Ishikawa (cell line): ENCODE measurements around the gene TMEM51.

Experiments used
- CEBPB ChIP-seq: IDR thresholded peaks from 2 replicates; pipeline ENCODE4 v1.6.1; 2012
- CREB1 ChIP-seq: IDR thresholded peaks from 2 replicates; pipeline ENCODE4 v1.6.1; 2012; ENCODE audit warnings: low read depth
- EGR1 ChIP-seq: IDR thresholded peaks from 2 replicates; pipeline ENCODE4 v1.6.1; 2012
- EP300 ChIP-seq: IDR thresholded peaks from 2 replicates; pipeline ENCODE4 v1.6.1; 2012; ENCODE audit warnings: borderline replicate concordance
- FOXM1 ChIP-seq: IDR thresholded peaks from 2 replicates; pipeline ENCODE4 v1.6.1; 2012; ENCODE audit warnings: low read depth, borderline replicate concordance
- NFIC ChIP-seq: IDR thresholded peaks from 2 replicates; pipeline ENCODE4 v1.6.1; 2012
- RAD21 ChIP-seq: IDR thresholded peaks from 2 replicates; pipeline ENCODE4 v1.6.1; 2012; ENCODE audit warnings: low read depth
- REST ChIP-seq: IDR thresholded peaks from 2 replicates; pipeline ENCODE4 v1.6.1; 2012; ENCODE audit warnings: low read depth, mild to moderate bottlenecking
- TAF1 ChIP-seq: IDR thresholded peaks from 2 replicates; pipeline ENCODE4 v1.6.1; 2012; ENCODE audit warnings: low read depth, mild to moderate bottlenecking
- TCF12 ChIP-seq: IDR thresholded peaks from 2 replicates; pipeline ENCODE4 v1.6.1; 2012; ENCODE audit warnings: low read depth
- TEAD4 ChIP-seq: IDR thresholded peaks from 2 replicates; pipeline ENCODE4 v1.6.1; 2012
- YY1 ChIP-seq: IDR thresholded peaks from 2 replicates; pipeline ENCODE4 v1.6.1; 2012; ENCODE audit warnings: low read depth
- ZBTB7A ChIP-seq: IDR thresholded peaks from 2 replicates; pipeline ENCODE4 v1.6.1; 2012; ENCODE audit warnings: low read depth
- TF ChIP-seq, protein P1 (sequence below): IDR thresholded peaks from 2 replicates; pipeline ENCODE4 v1.6.1; 2012
- TF ChIP-seq, protein P2 (sequence below): IDR thresholded peaks from 2 replicates; pipeline ENCODE4 v1.6.1; 2012

The TMEM51 gene

GRCh38 chr1:15260418-15261154, 107.0 kb downstream of the TMEM51 start:
- TF ChIP-seq, protein P1, sequence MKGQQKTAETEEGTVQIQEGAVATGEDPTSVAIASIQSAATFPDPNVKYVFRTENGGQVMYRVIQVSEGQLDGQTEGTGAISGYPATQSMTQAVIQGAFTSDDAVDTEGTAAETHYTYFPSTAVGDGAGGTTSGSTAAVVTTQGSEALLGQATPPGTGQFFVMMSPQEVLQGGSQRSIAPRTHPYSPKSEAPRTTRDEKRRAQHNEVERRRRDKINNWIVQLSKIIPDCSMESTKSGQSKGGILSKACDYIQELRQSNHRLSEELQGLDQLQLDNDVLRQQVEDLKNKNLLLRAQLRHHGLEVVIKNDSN, result no peak
- no peak for TF ChIP-seq FOXM1
- TF ChIP-seq CREB1, result no peak
- no peak for TF ChIP-seq CEBPB
- TF ChIP-seq TEAD4, result no peak
- no peak for TF ChIP-seq NFIC

DNA sequence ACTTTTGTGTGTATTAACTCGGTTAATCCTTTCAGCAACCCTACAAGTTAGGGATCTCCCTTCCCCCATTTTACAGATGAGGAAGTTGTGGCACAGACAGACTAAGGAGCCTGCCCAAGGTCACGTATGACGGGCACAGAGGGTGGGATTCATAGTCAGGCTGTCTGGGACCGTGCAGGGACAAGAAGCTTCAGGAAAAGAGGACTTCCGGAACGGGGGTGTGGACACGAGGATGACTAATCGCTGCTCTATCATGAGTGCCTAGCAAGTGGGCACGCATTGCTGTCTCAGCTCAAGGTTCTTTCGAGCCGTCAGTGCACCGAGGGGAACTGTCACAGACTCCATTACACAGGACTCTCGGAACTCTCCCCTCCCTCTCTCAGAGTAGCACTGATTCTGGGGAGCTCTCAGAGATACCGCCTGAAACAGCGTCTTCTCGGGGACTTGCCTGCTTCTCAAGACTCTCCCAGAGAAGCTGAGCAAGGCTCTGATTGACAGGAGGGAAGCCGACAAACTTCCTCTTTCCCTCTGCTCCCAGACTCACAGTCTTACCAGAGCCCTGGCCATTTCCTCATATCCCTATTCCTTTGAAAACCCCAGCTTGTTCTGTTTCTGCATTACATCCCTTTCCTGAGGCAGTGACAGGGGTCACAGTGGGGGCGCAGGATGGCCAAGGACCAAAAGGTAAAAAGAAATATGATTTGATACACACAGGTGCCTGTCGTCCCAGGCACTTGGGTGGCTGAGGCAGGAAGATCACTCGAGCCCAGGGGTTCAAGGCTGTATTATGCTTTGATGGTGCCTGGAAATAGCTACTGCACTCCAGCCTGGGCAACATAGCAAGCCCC, 107.8 kb downstream of the TMEM51 start:
- no peak for TF ChIP-seq TEAD4

DNA sequence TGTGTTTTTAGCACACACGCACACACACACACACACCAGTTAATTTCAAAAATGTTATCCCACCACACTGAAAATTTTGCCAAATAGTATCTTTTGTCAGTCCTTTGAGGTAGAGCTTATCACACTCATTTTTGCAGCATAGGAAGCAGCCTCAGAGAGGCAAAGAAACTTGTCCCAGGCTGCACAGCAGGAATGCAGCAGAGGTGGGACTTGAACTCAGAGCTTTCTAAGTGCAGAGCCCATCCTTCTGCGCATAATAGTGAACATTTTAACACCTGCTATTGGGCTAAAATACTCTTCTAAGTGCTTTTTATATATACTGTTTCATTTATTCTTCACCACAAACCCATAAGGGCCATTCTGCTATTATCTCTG, 108.4 kb downstream of the TMEM51 start:
- TF ChIP-seq ZBTB7A (no peak), RAD21 (no peak), EGR1 (no peak)
- TF ChIP-seq, protein P1, result no peak

GRCh38 chr1:15262706-15263105, 109.2 kb downstream of the TMEM51 start:
- TF ChIP-seq TAF1, result no peak
- TF ChIP-seq, protein P1, result no peak
- TF ChIP-seq EGR1, result no peak
- TF ChIP-seq EP300, result no peak
- TF ChIP-seq CREB1, result no peak
- TF ChIP-seq RAD21, result no peak
- TF ChIP-seq FOXM1, result no peak
- no peak for TF ChIP-seq TCF12
- no peak for TF ChIP-seq CEBPB
- TF ChIP-seq NFIC, result no peak
- TF ChIP-seq, protein P2, sequence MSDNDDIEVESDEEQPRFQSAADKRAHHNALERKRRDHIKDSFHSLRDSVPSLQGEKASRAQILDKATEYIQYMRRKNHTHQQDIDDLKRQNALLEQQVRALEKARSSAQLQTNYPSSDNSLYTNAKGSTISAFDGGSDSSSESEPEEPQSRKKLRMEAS, result no peak
- TF ChIP-seq TEAD4, result no peak
- TF ChIP-seq ZBTB7A, result no peak
- TF ChIP-seq REST, result no peak
- TF ChIP-seq YY1, result no peak

DNA sequence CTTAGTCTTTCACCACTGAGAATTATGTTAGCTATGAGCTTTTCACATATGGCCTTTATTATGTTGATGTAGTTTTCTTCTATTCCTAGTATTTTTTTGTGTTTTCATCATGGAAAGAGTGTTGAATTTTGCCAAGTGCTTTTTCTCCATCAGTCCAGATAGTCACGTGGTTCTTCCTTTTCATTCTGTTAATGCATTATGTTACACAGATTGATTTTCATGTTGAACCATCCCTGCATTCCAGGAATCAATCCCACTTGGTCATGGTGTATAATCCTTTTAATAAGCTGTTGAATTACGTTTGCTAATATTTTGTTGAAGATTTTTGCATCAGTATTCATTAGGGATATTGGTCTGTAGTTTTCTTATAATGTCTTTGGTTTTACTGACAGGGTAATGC, 111.2 kb downstream of the TMEM51 start:
- TF ChIP-seq NFIC (no peak), ZBTB7A (no peak), TEAD4 (no peak), YY1 (no peak)
